Liver (tissue), 10 donors: ENCODE measurements around the gene TMEM39B. TPM values are rescaled to one million over a fixed set of nuclear protein-coding genes. Genes with fewer than 3 reads are reported as not detected.
"Not testable (repeated sequence)": the region's sequence is repeated elsewhere in the genome, so short reads cannot be mapped to it uniquely, and the experiment has no call there.

Experiments used
- DNase-seq: peaks from one replicate; pipeline ENCODE4 v3.0.0-alpha.2; 2017; ENCODE audit warnings: low spot score
- H3K27ac ChIP-seq, 2 donors: one replicate each; pipeline ENCODE4 v1.7.0; 2013; ENCODE audit warnings: inconsistent platforms in 2 of 2, low read length in 2 of 2, control low read depth in 1 of 2, low read depth in 1 of 2, mild to moderate bottlenecking in 1 of 2
- H3K27me3 ChIP-seq, 4 donors: one replicate each; pipeline versions ENCODE4 v1.6.1 to v1.7.0; 2013; ENCODE audit warnings: low read length in 3 of 4, inconsistent platforms in 1 of 4, mild to moderate bottlenecking in 1 of 4, moderate library complexity in 1 of 4; ENCODE audit not compliant: control insufficient read depth in 4 of 4, insufficient read depth in 4 of 4
- H3K36me3 ChIP-seq, 4 donors: one replicate each; pipeline versions ENCODE4 v1.6.1 to v1.7.0; 2013; ENCODE audit warnings: low read length in 3 of 4, mild to moderate bottlenecking in 3 of 4, low read depth in 1 of 4, moderate library complexity in 1 of 4; ENCODE audit not compliant: control insufficient read depth in 4 of 4, insufficient read depth in 3 of 4
- H3K4me1 ChIP-seq, 4 donors: one replicate each; pipeline versions ENCODE4 v1.6.1 to v1.7.0; 2013; ENCODE audit warnings: low read length in 3 of 4, mild to moderate bottlenecking in 3 of 4, moderate library complexity in 1 of 4; ENCODE audit not compliant: control insufficient read depth in 4 of 4, insufficient read depth in 4 of 4
- H3K4me3 ChIP-seq, 3 donors: one replicate each; pipeline versions ENCODE4 v1.6.1 to v1.7.0; 2013; ENCODE audit warnings: low read length in 3 of 3, control low read depth in 1 of 3, low read depth in 1 of 3, mild to moderate bottlenecking in 1 of 3
- H3K9ac ChIP-seq, 2 donors: one replicate each; pipeline ENCODE4 v1.7.0; 2013; ENCODE audit warnings: low read length in 2 of 2, mild to moderate bottlenecking in 2 of 2, moderate library complexity in 2 of 2, control low read depth in 1 of 2, low read depth in 1 of 2
- H3K9me3 ChIP-seq, 4 donors: one replicate each; pipeline versions ENCODE4 v1.6.1 to v1.7.0; 2013; ENCODE audit warnings: low read length in 3 of 4; ENCODE audit not compliant: control insufficient read depth in 4 of 4
- ATF3 ChIP-seq: IDR thresholded peaks from 2 replicates; pipeline ENCODE4 v1.6.1; 2016; ENCODE audit warnings: antibody characterized with exemption
- EGR1 ChIP-seq, 2 donors: IDR thresholded peaks; 2 replicates each; pipeline ENCODE4 v1.6.1; 2016 to 2018; ENCODE audit warnings: antibody characterized with exemption in 2 of 2, low read depth in 2 of 2
- FOXA1 ChIP-seq: IDR thresholded peaks from 2 replicates; pipeline ENCODE4 v1.6.1; 2016; ENCODE audit warnings: antibody characterized with exemption
- FOXA2 ChIP-seq: IDR thresholded peaks from 2 replicates; pipeline ENCODE4 v1.6.1; 2016; ENCODE audit warnings: antibody characterized with exemption
- GABPA ChIP-seq, 2 donors: IDR thresholded peaks in 1 of 2; conservative IDR thresholded peaks in 1 of 2; 2 replicates each; pipeline ENCODE4 v1.6.1; 2016; ENCODE audit warnings: antibody characterized with exemption in 2 of 2, mild to moderate bottlenecking in 1 of 2, moderate library complexity in 1 of 2
- HNF4A ChIP-seq, 2 donors: conservative IDR thresholded peaks; 2 replicates each; pipeline ENCODE4 v1.6.1; 2016; ENCODE audit warnings: antibody characterized with exemption in 2 of 2, mild to moderate bottlenecking in 2 of 2
- JUND ChIP-seq, 2 donors: IDR thresholded peaks; 2 replicates each; pipeline ENCODE4 v1.6.1; 2016; ENCODE audit warnings: antibody characterized with exemption in 2 of 2
- RAD21 ChIP-seq, 2 donors: IDR thresholded peaks; 2 replicates each; pipeline ENCODE4 v1.6.1; 2016; ENCODE audit warnings: antibody characterized with exemption in 2 of 2, mild to moderate bottlenecking in 2 of 2
- RXRA ChIP-seq, 2 donors: IDR thresholded peaks; 2 replicates each; pipeline ENCODE4 v1.6.1; 2017 to 2018; ENCODE audit warnings: antibody characterized with exemption in 2 of 2, mild to moderate bottlenecking in 1 of 2
- YY1 ChIP-seq: IDR thresholded peaks from 2 replicates; pipeline ENCODE4 v1.6.1; 2016; ENCODE audit warnings: antibody characterized with exemption, mild to moderate bottlenecking
- ZBTB33 ChIP-seq: IDR thresholded peaks from 2 replicates; pipeline ENCODE4 v1.6.1; 2016; ENCODE audit warnings: antibody characterized with exemption
- WGBS: extraction: QIAGEN DNeasy Blood & Tissue Kit; methylation state at CpG from one replicate; pipeline ENCODE4 v1.1.7; 2013; 5-methylcytosine and 5-hydroxymethylcytosine counted together
- polyA plus RNA-seq, 2 donors: library from polyadenylated mRNA; stranded (reverse) in 1 of 2; unstranded in 1 of 2; fragments of 200-250 nt in 1 of 2; fragments of >200 nt in 1 of 2; fragmentation: Nextera tagmentation in 1 of 2; extraction: Ambion mirVana in 1 of 2; gene quantifications; one replicate each; pipeline versions ENCODE4 v1.2.1 to v1.2.3, GENCODE V29; 2013 to 2015
- small RNA-seq: library from RNA; depleted of rRNA; stranded (forward); fragments of <200 nt; gene quantifications from one replicate; pipeline ENCODE3, GENCODE V24; 2014
- total RNA-seq, 2 donors: library from RNA; depleted of rRNA; stranded (reverse); fragments of >200 nt; gene quantifications; one replicate each; pipeline ENCODE4 v1.2.3, GENCODE V29; 2014
- TF ChIP-seq, protein P1 (sequence below): IDR thresholded peaks from 2 replicates; pipeline ENCODE4 v1.6.1; 2016; ENCODE audit warnings: antibody characterized with exemption
- donor health status: healthy.
- donor health status: healthy.
- donor health status: healthy.
- donor health status: healthy.
- donor health status: healthy.

Gene TMEM39B
- total and polyA plus RNA-seq, 4 donors: 3.0 to 8.1 (median 5.9) TPM

- H3K27ac ChIP-seq, H3K9ac ChIP-seq, H3K4me1 ChIP-seq, H3K27me3 ChIP-seq, H3K4me3 ChIP-seq, DNase-seq, H3K36me3 ChIP-seq, H3K9me3 ChIP-seq: not testable (repeated sequence)
- 97% methylated on average over 5 of the region's 5 CpGs for WGBS
Observed at GRCh38 chr1:32147799-32148198, 75.1 kb downstream of the TMEM39B start.

GRCh38 chr1:32150847-32151246 lies 78.1 kb downstream of the TMEM39B start:
- Histone ChIP-seq H3K4me1 (peaks cover 0 to 2% (median 0%) of the 10 kb centered on the region in 4 donors), H3K4me3 (no peak overlapping the region), H3K9ac (no peak overlapping the region), H3K27me3 (no peaks in the 10 kb centered on the region), H3K27ac (no peak overlapping the region), H3K36me3 (peaks cover 0 to 4% (median under 1%) of the 10 kb centered on the region in 4 donors), H3K9me3 (peaks cover 0 to 3% (median 0%) of the 10 kb centered on the region in 4 donors)
- 96% methylated on average over 9 of the region's 9 CpGs for WGBS
- DNase-seq: no peak
- TF ChIP-seq ATF3 (no peak), GABPA (IDR thresholded peaks at IDR 0.05 in 1 of 2, conservative IDR thresholded peaks at IDR 0.05 in 1 of 2) (no peak), EGR1 (IDR thresholded peaks at IDR 0.05; ENCODE audit: low read depth in 2 of 2) (no peak), JUND (IDR thresholded peaks at IDR 0.05) (no peak), FOXA1 (no peak), HNF4A (conservative IDR thresholded peaks at IDR 0.05) (no peak), YY1 (no peak), RAD21 (IDR thresholded peaks at IDR 0.05) (no peak), FOXA2 (no peak), ZBTB33 (no peak), RXRA (IDR thresholded peaks at IDR 0.05) (no peak)

DNA sequence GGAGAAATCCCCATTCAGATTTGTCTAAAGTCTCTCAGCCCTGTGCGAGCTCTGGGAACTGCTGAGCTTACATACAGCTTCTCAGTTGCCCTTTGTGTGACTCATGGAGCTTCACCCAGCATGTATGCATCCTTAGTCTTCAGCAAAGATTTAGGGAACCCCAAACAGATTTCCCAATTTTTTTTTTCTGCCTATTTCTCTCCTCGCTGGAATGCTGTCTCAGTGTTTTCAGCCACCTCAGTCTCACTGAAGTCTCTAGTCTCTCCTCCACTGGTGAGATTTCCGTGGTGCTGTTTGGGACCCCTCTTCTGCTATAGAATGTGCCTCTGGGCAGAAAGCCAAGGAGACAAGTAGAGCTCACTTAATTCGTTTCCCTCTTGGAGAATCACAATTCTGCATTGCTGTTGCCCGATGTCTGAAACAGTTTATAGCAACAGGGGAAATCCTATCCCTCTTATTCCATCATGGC lies 78.6 kb downstream of the TMEM39B start:
- TF ChIP-seq ZBTB33: no peak
- TF ChIP-seq FOXA1: no peak
- TF ChIP-seq YY1: no peak
- no peak for TF ChIP-seq ATF3
- TF ChIP-seq HNF4A (conservative IDR thresholded peaks at IDR 0.05): no peak
- TF ChIP-seq, protein P1, sequence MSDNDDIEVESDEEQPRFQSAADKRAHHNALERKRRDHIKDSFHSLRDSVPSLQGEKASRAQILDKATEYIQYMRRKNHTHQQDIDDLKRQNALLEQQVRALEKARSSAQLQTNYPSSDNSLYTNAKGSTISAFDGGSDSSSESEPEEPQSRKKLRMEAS: no peak
- DNase-seq: no peak
- Histone ChIP-seq H3K27me3 (no peaks in the 10 kb centered on the region), H3K9ac (no peak overlapping the region), H3K4me3 (no peak overlapping the region), H3K9me3 (peaks cover 0 to 3% (median 0%) of the 10 kb centered on the region in 4 donors), H3K27ac (no peak overlapping the region), H3K36me3 (peaks cover 2 to 9% (median 5%) of the 10 kb centered on the region in 4 donors), H3K4me1 (peaks cover 0 to 2% (median 0%) of the 10 kb centered on the region in 4 donors)
- 78% methylated on average over 5 of the region's 5 CpGs for WGBS

Small RNAs within 50 kb of the gene (small RNA-seq; reads per million reads assigned to genes)
- gene MIR5585 (not detected), gene RF00017 (not detected)

Other genes with a start within 250 kb of the TMEM39B start
- 10 to 100 TPM; 74.4 to 98.1 TPM for gene PTP4A2, start 134.6 kb upstream of the TMEM39B start, total RNA-seq
- gene PTP4A2, start 134.6 kb upstream of the TMEM39B start, polyA plus RNA-seq: 10 to 100 TPM; 47.7 to 69.3 TPM
- gene KHDRBS1, start 59.1 kb upstream of the TMEM39B start, total RNA-seq: 10 to 100 TPM; 21.7 to 37.6 TPM
- 10 to 100 TPM; 14.6 to 27.3 TPM for gene KHDRBS1, start 59.1 kb upstream of the TMEM39B start, polyA plus RNA-seq
- gene KPNA6, start 35.1 kb downstream of the TMEM39B start, total RNA-seq: 10 to 100 TPM; 22.8 to 23.2 TPM
- 10 to 100 TPM in 1 of 2 donors, 1 to 10 TPM in 1; 9.3 to 10.6 TPM for gene KPNA6, start 35.1 kb downstream of the TMEM39B start, polyA plus RNA-seq
- gene TXLNA, start 106.7 kb downstream of the TMEM39B start, total RNA-seq: 10 to 100 TPM; 31.7 to 46.7 TPM
- gene TXLNA, start 106.7 kb downstream of the TMEM39B start, polyA plus RNA-seq: 10 to 100 TPM; 17.9 to 26.1 TPM
- 10 to 100 TPM in 1 of 2 donors, under 1 TPM in 1; 0.75 to 20.6 TPM for gene CCDC28B, start 127.7 kb downstream of the TMEM39B start, total RNA-seq
- gene CCDC28B, start 127.7 kb downstream of the TMEM39B start, polyA plus RNA-seq: 1 to 10 TPM in 1 of 2 donors, under 1 TPM in 1; 0.91 to 1.2 TPM
- 1 to 10 TPM in 1 of 2 donors, under 1 TPM in 1; 0.42 to 2.3 TPM for gene IQCC, start 132.7 kb downstream of the TMEM39B start, total RNA-seq
- under 1 TPM; 0.48 to 0.74 TPM for gene IQCC, start 132.7 kb downstream of the TMEM39B start, polyA plus RNA-seq
- gene DCDC2B, start 136.2 kb downstream of the TMEM39B start, total RNA-seq: not detected
- under 1 TPM in 1 of 2 donors, not detected in 1; 0.08 TPM for gene DCDC2B, start 136.2 kb downstream of the TMEM39B start, polyA plus RNA-seq
- 1 to 10 TPM; 5.9 to 6.8 TPM for gene TMEM234, start 149.4 kb downstream of the TMEM39B start, total RNA-seq
- 1 to 10 TPM; 5.4 to 6.3 TPM for gene TMEM234, start 149.4 kb downstream of the TMEM39B start, polyA plus RNA-seq
- gene EIF3I, start 149.5 kb downstream of the TMEM39B start, total RNA-seq: 100 to 1,000 TPM in 1 of 2 donors, 10 to 100 TPM in 1; 93.0 to 114 TPM
- gene EIF3I, start 149.5 kb downstream of the TMEM39B start, polyA plus RNA-seq: 100 to 1,000 TPM in 1 of 2 donors, 10 to 100 TPM in 1; 75.0 to 106 TPM
- 1 to 10 TPM in 1 of 2 donors, under 1 TPM in 1; 0.47 to 2.8 TPM for gene FAM167B, start 174.3 kb downstream of the TMEM39B start, total RNA-seq
- 1 to 10 TPM; 4.8 to 9.2 TPM for gene FAM167B, start 174.3 kb downstream of the TMEM39B start, polyA plus RNA-seq
- 1 to 10 TPM in 1 of 2 donors, under 1 TPM in 1; 0.93 to 3.8 TPM for gene LCK, start 178.3 kb downstream of the TMEM39B start, total RNA-seq
- 1 to 10 TPM; 1.2 to 1.3 TPM for gene LCK, start 178.3 kb downstream of the TMEM39B start, polyA plus RNA-seq
- gene HDAC1, start 219.1 kb downstream of the TMEM39B start, total RNA-seq: 10 to 100 TPM; 57.3 to 58.1 TPM
- gene HDAC1, start 219.1 kb downstream of the TMEM39B start, polyA plus RNA-seq: 10 to 100 TPM; 32.1 to 33.1 TPM